AG08396 (cell line): Measurements from ENCODE around the gene EHD1.

Source experiments
- DNase-seq: peaks from one replicate; pipeline ENCODE4 v3.0.0; 2012; ENCODE audit warnings: low spot score, mixed read lengths

Gene EHD1

DNA sequence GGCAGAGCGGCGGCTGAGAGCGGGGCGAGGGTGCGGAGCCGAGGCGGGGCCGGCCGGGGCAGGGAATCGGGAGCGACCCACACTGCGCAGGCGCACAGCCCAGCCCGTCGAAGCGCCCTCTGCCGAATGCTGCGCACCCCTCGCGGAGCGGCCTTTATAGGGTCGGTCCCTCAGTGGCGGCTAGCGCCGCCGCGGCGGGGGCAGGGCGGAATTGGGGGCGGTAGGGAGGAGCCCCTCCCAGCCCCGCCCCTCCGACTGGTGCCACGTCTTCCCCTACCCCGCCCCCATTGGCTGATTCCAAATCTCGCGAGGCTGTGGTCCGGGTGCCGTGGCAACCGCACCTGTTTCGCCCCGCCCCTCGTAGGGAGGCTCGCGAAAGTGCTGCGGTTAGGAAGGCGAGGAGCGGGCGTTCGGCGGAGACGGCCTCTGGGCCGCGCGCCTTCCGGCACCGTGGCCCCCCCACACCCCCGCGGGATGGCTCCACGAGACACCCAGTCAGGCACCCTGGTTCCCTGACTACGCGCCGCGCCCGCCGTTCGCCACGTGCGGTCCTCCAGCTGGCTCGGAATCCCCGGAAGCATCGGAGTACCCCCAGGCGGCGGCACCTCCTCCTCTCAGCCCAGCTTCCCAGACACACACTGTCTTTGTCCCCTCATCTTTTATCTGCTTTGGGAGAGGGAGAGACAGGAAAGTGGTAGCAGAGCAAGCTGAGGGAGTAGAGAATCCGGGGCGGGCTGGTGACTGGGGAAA lies at the start of gene EHD1:
Gene EHD1, minus strand, starts transcription at position 128 of the 750 bp plus-strand sequence. CDS start 157 bp downstream, outside the sequence.
- DNase-seq, result peak; percentile 100

GRCh38 chr11:64926689-64927088 lies 48.3 kb upstream of the EHD1 start:
- DNase-seq, result no peak

GRCh38 chr11:64925536-64926436 lies 47.4 kb upstream of the EHD1 start:
- peak; percentile 7 for DNase-seq

DNA sequence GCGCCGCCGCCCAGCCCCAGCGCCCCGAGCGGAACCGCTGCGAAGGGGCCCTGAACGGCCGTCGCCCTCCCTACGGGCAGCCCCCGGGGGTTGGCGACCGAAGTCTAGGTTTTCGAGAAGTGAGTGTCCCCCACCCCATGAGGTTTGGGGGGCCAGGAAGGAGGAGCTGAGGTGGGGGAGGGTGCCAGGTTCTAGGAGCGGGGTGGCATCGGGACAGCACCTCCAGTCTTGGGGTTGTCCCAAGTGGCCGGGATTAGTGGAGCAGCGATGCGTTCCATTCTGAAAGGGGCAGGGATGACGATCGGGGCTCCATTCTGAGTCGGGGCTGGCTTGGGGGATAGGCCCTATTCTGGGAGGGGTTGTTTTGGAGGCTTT lies 46.5 kb upstream of the EHD1 start:
- peak; percentile 64 for DNase-seq

- peak; percentile 97 for DNase-seq
These were observed 45.8 kb upstream of the EHD1 start, which contains the start of gene PPP2R5B for GRCh38 chr11:64923944-64924909. TSS of gene PPP2R5B (plus strand) at chr11:64924689. CDS start at chr11:64925735, 1,046 bp downstream.

DNA sequence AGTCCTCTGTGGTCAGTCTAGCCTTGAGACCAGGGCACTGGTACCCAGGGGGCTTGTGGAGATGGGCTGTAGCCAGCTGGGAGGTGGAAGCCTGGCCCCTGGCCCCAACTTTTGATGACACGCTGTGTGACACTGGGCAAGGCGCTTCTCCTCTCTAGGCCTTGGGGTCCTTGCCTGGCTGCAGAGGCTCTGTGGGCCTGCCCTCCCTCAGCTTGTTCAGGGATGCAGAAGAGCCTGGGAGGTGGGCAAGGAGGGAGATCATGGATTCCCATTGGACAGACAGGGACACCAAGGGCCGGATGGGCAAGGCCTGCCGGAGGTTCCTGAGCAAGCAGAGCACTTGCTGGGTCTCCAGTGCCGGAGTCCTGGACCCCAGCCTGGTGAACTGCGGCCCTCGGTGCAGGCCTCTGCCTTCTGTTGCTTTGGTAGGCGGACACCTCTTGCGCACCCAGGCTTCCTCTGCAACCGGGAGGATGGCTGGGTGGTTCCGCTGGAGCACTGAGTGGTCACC lies 44.8 kb upstream of the EHD1 start:
- no peak for DNase-seq

DNA sequence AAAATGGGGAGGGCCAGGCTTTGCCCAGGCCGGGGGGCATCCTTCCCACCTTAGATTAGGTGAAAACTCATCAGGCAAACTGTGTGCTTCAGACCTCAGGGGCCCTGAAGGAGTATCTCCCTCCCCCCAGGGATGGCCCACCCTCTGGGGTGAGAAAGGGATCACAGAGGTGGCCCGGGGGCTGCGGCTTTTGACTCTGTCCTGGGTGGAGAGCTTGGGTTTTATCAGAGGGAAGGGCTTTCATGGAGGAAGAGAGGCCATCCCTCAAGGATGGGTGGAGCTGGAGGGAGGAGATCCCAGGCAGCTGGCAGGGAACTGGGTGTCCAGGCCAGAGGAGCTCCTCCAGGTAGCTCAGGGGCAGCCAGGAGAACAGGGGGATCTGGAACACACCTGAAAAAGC lies 43.0 kb upstream of the EHD1 start:
- no peak for DNase-seq

DNA sequence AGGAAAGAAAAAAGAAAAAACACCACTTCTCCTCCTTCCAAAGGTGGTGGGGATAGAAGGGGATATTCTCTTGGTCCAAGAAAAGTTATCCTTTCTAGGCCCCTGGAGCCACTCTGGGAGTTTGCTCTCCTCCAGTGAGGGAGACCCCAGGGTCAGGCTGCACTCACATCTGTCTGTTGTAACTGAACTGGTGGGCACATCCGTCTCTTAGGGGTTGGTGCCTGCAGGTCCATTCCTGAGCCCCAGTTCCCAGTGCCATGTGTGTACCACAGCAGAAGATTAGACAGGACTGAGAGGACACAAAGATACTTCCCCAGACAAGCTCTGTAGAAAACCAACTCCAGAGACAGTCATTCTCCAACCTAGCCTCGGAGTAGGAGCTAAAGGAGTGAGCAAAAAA lies 41.7 kb upstream of the EHD1 start:
- DNase-seq, result no peak

DNA sequence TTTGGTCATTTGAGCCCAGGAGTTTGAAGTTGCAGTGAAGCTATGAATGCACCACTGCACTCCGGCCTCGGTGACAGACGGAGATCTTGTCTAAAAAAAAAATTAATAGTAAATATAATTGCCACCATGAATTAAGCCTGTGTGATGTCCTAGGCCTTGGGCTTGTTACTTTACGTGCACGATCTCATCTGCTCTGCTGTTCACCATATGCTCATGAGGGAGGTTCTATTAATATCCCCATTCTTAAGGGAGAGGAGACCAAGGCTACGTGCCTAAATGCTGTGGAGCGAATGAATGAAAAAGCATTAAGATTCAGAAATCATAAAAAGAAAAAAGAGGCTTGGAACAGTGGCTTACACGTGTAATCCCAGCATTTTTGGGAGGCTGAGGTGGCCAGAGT lies 41.2 kb upstream of the EHD1 start:
- DNase-seq, result no peak

- peak; percentile 35 for DNase-seq
These were observed 39.6 kb upstream of the EHD1 start for GRCh38 chr11:64918017-64918416.

GRCh38 chr11:64917663-64917995 lies 39.2 kb upstream of the EHD1 start:
- no peak for DNase-seq

DNA sequence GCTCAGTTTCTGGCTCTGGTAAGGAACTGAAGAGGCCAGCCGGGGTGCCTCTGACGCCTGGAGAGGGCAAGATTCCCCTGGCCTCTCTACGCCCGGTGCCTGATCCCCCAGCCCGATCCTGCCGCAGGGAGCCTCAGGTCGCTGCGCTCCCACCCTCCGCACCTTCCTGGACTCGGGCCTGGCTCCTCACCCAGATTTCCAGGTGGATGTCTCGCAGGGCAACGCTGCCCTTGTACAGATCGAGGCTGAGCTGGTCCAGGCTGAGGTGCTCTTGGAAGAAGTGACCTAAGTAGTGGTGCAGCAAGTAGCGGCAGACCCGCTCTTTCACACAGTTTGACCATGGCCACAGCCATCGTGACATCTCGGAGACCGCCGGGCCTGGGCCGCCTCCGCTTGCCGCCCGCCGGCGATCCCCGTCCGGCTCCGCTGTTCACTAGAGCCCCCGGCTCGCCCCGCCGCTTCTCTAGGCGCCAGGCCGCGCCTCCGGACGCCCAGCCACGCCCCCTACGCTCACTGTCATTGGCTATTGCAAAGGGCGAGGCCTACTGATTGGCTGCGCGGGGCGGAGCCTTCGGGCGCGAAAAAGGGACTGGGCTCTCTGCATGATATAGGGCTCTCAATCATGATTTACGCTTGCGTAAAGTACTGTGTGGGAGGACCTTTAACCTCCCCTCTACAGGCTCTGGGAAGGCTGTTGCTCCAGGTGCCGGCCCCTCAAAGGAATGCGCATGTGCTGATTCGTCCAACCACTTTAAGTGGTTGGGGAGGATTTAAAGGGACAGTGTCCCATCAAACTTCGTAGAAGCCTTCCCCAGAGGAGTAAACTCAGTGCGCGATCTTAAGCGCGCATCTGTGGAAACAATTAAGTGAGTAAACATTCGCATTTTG lies 38.6 kb upstream of the EHD1 start, which contains the start of gene ATG2A:
Gene ATG2A, minus strand, starts transcription at position 435 of the 888 bp plus-strand sequence. Its CDS starts 74 bp downstream, at position 361.
- DNase-seq, result peak; percentile 99

DNA sequence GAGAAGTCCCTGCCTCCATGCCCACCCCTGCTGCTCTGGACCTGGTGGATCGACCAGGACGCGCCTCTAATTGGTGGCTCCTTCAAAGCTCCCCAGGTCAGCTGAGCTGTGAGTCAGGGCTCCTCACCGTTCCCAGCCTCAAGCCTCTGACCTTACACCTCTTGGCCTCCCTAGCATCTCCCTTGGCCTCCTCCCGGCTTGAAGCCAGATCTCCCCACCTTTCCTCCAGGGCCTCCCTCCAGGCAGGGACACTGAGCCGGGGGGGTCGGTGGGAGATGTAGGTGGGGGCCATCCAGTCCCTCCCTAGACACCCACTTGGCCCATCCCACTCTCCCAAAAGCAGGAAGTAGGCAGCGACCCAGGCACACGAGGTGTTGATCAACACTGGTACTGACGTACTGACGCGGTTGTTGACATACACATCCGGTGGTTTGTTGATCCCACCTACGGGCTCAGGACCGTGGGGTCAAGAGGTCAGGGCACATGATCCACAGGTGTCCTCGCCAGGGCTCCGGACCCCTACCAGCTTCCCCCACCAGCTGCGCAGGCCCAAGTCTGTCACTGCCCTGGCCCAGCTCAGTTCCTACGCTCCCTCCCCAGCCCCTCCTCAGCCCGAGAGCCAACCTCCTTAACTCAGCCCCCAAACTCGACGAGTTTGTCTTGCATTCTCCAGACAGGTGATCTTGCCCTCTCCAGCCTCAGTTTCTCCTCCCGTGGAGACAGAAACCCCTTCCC lies 37.8 kb upstream of the EHD1 start:
- DNase-seq, result peak; percentile 67

DNA sequence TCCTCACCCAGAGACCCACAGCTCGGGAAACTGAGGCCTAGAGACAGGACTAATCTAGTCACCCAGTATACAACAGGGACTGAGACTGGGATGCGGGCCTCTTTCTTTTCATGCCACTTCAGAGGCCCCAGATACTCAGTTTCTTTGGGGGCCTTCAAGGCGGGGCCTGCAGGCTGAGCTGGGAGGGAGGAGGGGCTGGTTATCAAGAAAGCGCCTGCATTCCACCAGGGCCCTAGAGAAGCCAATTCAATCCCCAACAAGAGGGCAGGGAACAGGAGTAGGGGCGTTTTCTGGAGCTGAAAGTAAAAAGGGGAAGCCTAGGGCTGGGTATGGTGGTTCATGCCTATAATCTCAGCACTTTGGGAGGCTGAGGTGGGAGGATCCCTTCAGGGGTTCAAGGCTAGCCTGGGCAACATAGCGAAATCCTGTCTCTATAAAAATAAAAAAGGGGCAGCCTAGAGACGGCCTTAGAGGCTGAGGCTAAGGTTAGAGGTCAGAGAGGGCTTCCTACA lies 37.0 kb upstream of the EHD1 start:
- DNase-seq, result no peak

GRCh38 chr11:64914123-64914522 lies 35.7 kb upstream of the EHD1 start:
- DNase-seq, result no peak

GRCh38 chr11:64913171-64913727 lies 34.8 kb upstream of the EHD1 start:
- no peak for DNase-seq

DNA sequence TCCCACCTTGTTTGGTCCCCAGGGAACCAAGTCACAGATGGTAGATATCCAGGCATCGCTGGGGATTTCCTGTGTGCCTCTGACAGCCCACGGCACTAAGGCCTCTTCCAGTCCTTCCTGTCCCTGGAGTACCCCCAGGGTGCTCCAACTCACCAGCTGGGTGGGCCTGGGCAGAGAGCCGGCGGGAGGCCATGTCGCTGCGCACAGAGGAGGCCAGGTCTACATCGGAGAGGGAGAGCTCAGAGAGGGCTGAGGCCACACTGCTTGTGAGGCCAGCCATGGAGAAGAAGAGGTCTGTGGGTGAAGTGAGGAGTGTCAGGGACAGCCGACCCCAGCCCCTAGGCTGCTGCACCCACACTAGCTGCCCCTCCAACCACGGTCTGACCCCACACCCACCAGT lies 33.3 kb upstream of the EHD1 start:
- no peak for DNase-seq

DNA sequence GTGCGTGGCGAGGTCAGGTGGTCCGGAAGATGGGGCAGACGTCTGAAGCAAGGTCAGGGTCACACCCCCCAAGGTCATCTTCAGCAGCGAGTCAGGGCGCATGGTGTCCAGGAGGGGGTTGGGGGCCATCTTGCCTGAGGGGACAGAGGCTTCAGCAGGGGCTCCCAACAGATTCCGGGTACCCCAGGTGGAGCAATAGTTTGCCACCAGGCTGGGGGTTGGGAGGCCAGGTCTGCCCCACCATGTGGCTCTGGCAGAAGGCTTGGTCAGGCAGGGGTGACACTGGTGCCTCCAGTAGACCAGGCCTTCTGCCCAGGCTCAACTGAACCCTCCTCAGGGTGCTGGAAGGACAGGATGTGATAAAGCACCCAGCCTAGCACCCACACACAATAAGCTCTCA lies 32.7 kb upstream of the EHD1 start:
- no peak for DNase-seq

DNA sequence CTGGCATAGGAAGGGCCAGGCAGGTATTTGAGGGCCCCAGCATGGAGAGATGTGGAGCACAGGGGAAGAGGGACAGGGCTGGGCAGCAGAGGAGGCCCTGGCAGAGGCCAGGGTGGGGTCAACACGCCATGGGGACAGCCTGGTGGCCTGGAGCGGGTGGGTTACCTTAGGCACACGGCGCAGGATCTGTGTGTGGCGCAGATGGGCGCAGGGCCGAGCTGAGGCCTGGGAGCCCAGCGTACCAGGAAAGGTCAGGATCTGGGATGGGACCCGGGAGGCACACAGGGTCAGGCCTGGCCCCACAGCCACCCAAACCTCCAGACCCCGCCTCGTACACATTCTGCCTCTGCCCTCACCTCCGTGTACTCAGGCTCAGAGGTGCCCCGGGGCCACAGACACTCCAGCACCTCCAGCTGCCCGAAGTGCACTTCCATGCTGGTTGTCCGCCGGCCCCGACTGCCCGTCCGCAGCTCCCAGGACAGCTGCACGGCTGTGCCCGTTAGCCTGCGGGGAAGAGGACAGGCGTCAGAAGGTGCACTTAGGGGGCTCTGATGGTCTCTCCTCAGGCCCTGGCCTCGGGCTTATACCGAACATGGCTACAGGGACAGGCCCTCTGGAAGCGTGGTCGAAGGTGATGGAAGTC lies 32.2 kb upstream of the EHD1 start:
- no peak for DNase-seq
